Activated CD8-positive, alpha-beta T cell treated with anti-CD3 and anti-CD28 coated beads, Interleukin-2, amount 10 ng/mL, durations not matched to agents 7 days and 5 days (primary cell): ENCODE measurements around the gene TLR10. TPM values are rescaled to one million over a fixed set of nuclear protein-coding genes. Genes with fewer than 3 reads are reported as not detected.
"Not testable (repeated sequence)": the region's sequence is repeated elsewhere in the genome, so short reads cannot be mapped to it uniquely, and the experiment has no call there.

Experiments
- ATAC-seq: fragments of 150-1000 bp; cut with Tn5 transposase; one replicate; pipeline ENCODE4 v1.10.0; 2021; ENCODE audit warnings: moderate library complexity
- CTCF ChIA-PET: fragments of 350-600 bp; sonication (Branson Sonifier 250); formaldehyde crosslinking; loops from one replicate; lab custom pipeline; 2021; ENCODE audit warnings: antibody characterized with exemption; lab: Charles Lee
- POLR2A ChIA-PET: fragments of 350-600 bp; sonication (Branson Sonifier 250); formaldehyde crosslinking; loops from one replicate; lab custom pipeline; 2021; ENCODE audit warnings: antibody characterized with exemption; lab: Charles Lee
- DNase-seq: peaks from one replicate; pipeline ENCODE4 v3.0.0-alpha.2; 2020
- H3K27ac Mint-ChIP-seq: one replicate; pipeline ENCODE4 v1.8.0; 2021; ENCODE audit warnings: mild to moderate bottlenecking, mixed read lengths
- H3K27me3 Mint-ChIP-seq: one replicate; pipeline ENCODE4 v1.8.0; 2021; ENCODE audit warnings: low read depth, mixed read lengths
- H3K36me3 Mint-ChIP-seq: one replicate; pipeline ENCODE4 v1.8.0; 2021; ENCODE audit warnings: low read depth, mixed read lengths
- H3K4me1 Mint-ChIP-seq: one replicate; pipeline ENCODE4 v1.8.0; 2021; ENCODE audit warnings: low read depth, mixed read lengths
- H3K4me3 Mint-ChIP-seq: one replicate; pipeline ENCODE4 v1.8.0; 2021; ENCODE audit warnings: mild to moderate bottlenecking, mixed read lengths
- H3K9me3 Mint-ChIP-seq: one replicate; pipeline ENCODE4 v1.8.0; 2022; ENCODE audit warnings: mixed read lengths; ENCODE audit not compliant: insufficient read depth
- total RNA-seq, 2 experiments: library from RNA; stranded (reverse); gene quantifications; one replicate each; pipeline ENCODE4 v1.2.3, GENCODE V29; 2021

Gene TLR10
- total RNA-seq, 2 experiments from 2014 or later: 0.08 TPM; not detected in 1

DNA sequence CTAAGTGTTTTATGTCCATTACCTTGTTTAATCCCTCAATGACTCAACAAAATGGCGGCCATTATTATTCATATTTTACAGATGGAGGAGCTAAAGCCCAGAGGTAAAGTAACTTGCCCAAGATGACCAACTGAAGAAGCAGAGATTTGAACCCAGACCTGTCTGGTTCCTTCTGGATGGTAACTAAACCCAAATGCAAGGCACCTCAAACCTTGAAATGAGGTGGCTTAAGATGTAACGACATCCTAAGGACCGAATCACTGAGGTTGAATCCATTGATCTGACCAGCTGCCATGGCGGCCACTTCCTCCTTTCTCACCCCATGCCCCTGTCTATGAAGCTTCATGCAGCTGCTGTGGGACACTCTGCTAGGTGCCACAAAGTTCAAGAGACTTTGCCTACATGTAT lies 932 bp downstream of the TLR10 start:
- ATAC-seq (no peak), DNase-seq (no peak)
- Mint-ChIP-seq H3K4me1 (peaks cover 6% of the 10 kb centered on the region), H3K27ac (no peak overlapping the region), H3K9me3 (no peaks in the 10 kb centered on the region), H3K36me3 (no peaks in the 10 kb centered on the region), H3K4me3 (no peak overlapping the region), H3K27me3 (peaks cover 5% of the 10 kb centered on the region)
- CTCF ChIA-PET: interaction anchor here (0.7 to 5.7 kb wide), 23 partner anchors 9 to 713 kb away, joined by 3 to 99 read pairs (median 5); partner anchors contain the start of genes TLR1 and TLR6
- POLR2A ChIA-PET: interaction anchor here (1.1 kb wide), 1 partner anchor 23 kb away, joined by 6 read pairs; no protein-coding TSS in a partner anchor

DNA sequence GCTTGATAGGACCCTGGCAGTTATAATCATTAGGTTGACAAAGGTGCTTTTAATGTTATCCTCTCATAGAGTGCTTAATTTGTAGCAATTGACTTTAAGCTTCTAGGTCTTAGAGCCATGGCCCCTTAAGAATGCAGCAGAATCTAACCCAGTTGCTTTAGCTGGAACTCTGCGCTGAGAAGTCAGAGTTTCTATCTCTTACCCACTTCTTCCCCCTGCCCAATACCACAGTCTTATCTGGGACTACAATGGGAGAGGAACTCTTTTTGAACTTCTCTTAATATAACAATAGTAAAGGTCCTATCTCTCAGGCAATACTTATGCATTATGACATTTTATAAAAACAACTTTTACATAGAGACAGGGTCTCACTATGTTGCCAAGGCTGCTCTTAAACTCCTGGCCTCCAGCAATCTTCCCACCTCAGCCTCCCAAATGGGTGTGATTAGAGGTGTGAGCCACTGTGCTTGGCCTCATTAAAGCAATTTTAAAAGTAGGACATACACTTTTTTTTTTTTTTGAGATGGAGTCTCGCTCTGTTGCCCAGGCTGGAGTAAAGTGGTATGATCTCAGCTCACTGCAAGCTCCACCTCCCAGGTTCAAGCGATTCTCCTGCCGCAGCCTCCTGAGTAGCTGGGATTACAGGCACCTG lies 1.8 kb downstream of the TLR10 start:
- Mint-ChIP-seq H3K27me3 (peaks cover 5% of the 10 kb centered on the region), H3K4me3 (no peak overlapping the region), H3K36me3 (no peaks in the 10 kb centered on the region), H3K9me3 (no peaks in the 10 kb centered on the region), H3K4me1 (peaks cover 6% of the 10 kb centered on the region), H3K27ac (no peak overlapping the region)
- DNase-seq (no peak), ATAC-seq (no peak)
- ChIA-PET CTCF (interaction anchor here (1.2 to 5.7 kb wide), 11 partner anchors 8 to 651 kb away, joined by 3 to 99 read pairs (median 18); partner anchors contain the start of gene TLR1), POLR2A (no interaction called here)

DNA sequence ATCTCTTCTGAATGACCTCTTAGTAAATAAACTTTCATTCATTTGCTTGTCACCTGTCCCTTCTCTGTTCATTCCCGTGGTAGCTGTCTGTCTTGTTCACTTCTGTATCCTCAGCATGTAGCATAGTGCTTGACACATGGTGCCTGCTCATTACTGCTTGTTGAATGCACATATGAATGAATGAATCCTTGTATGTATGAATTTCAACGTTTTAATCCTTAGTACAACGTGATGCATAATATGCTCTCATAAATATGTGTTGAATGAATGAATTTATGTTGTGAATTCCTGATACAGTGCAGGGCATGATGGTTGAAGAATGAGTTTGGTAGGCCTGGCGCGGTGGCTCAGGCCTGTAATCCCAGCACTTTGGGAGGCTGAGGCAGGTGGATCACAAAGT lies 3.0 kb downstream of the TLR10 start:
- Mint-ChIP-seq H3K27me3 (peaks cover 10% of the 10 kb centered on the region), H3K36me3 (no peaks in the 10 kb centered on the region), H3K4me3 (no peak overlapping the region), H3K4me1 (peaks cover 6% of the 10 kb centered on the region), H3K9me3 (no peaks in the 10 kb centered on the region), H3K27ac (no peak overlapping the region)
- ATAC-seq (no peak), DNase-seq (no peak)
- CTCF ChIA-PET: interaction anchor here (4.0 to 5.0 kb wide), 3 partner anchors 20 to 600 kb away, joined by 34 to 99 read pairs (median 35); no protein-coding TSS in a partner anchor
- POLR2A ChIA-PET: no interaction called here

- H3K27ac Mint-ChIP-seq, H3K9me3 Mint-ChIP-seq, POLR2A ChIA-PET, H3K4me1 Mint-ChIP-seq, ATAC-seq, DNase-seq, CTCF ChIA-PET, H3K4me3 Mint-ChIP-seq, H3K36me3 Mint-ChIP-seq: not testable (repeated sequence)
- H3K27me3 Mint-ChIP-seq: peaks cover 16% of the 10 kb centered on the region
Observed at GRCh38 chr4:38777925-38778324, 4.9 kb downstream of the TLR10 start.

GRCh38 chr4:38775326-38775725 lies 7.5 kb downstream of the TLR10 start:
- DNase-seq (no peak), ATAC-seq (no peak)
- POLR2A ChIA-PET: interaction anchor here (1.2 kb wide), 1 partner anchor 14 kb away, joined by 3 read pairs; no protein-coding TSS in a partner anchor
- Mint-ChIP-seq H3K9me3 (no peaks in the 10 kb centered on the region), H3K4me1 (no peaks in the 10 kb centered on the region), H3K4me3 (no peak overlapping the region), H3K36me3 (no peaks in the 10 kb centered on the region), H3K27ac (no peak overlapping the region), H3K27me3 (peaks cover 23% of the 10 kb centered on the region)
- CTCF ChIA-PET: interaction anchor here (1.6 to 1.9 kb wide), 2 partner anchors 10 to 16 kb away, joined by 4 to 7 read pairs; no protein-coding TSS in a partner anchor

DNA sequence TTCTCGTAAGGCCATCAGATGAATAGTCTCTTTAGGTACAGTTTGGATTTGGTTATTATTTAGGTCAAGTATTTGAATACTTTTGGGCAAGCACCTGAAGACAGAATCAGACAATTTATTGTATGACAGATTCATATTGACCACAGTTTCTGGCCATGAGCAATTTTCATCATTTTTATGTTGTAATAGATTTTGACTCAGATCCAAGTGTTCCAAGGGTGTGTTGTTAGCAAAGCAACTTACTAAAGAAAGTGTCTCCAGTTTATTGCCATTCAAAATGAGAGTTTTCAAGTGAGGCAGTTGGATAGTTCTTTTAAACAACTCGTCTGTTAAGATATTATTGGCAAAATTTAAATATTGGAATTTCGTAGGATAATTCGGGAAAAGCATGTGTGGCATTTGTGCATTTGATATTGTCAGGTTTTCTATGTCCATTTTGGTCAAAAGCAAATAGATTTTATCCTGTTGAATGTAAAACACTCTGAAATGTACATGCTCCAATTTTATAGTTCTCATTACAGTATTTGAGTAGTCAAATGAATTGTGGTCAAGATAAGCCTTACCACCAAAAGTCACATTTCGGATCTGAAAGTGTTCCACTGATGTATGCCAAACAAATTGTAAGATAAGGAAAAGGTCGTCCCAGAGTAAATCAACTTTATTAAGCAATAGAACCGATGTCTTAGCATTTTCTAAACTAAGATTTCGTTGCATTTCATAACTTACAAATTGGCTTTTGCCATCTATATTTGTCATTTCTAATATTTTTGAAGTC lies 8.4 kb downstream of the TLR10 start:
- Mint-ChIP-seq H3K27me3 (peaks cover 20% of the 10 kb centered on the region), H3K36me3 (no peaks in the 10 kb centered on the region), H3K4me3 (no peak overlapping the region), H3K27ac (no peak overlapping the region), H3K9me3 (no peaks in the 10 kb centered on the region), H3K4me1 (no peaks in the 10 kb centered on the region)
- ChIA-PET POLR2A (no interaction called here), CTCF (interaction anchor here (1.4 kb wide), 1 partner anchor 29 kb away, joined by 7 read pairs; the partner anchor contains the start of gene TLR1)
- no peak for ATAC-seq
- no peak for DNase-seq

DNA sequence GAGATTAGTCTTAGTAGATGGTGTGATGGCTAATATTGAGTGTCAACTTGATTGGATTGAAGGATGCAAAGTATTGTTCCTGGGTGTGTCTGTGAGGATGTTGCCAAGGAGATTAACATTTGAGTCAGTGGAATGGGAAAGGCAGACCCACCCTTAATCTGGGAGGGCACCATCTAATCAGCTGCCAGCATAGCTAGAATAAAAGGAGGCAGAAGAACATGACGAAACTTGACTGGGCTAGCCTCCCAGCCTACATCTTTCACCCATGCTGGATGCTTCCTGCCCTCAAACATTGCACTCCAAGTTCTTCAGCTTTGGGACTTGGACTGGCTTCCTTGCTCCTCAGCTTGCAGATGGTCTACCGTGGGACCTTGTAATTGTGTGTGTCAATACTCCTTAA lies 12.5 kb downstream of the TLR10 start:
- H3K27ac Mint-ChIP-seq, DNase-seq, H3K4me3 Mint-ChIP-seq, H3K9me3 Mint-ChIP-seq, H3K4me1 Mint-ChIP-seq, ATAC-seq, H3K36me3 Mint-ChIP-seq, POLR2A ChIA-PET: not testable (repeated sequence)
- H3K27me3 Mint-ChIP-seq: peaks cover 19% of the 10 kb centered on the region
- CTCF ChIA-PET: interaction anchor here (1.0 to 2.5 kb wide), 5 partner anchors 9 to 90 kb away, joined by 3 to 9 read pairs (median 7); partner anchors contain the start of gene TLR10

GRCh38 chr4:38769857-38770256 lies 12.9 kb downstream of the TLR10 start:
- peaks cover 17% of the 10 kb centered on the region for H3K27me3 Mint-ChIP-seq
- no peak overlapping the region for H3K27ac Mint-ChIP-seq
- ATAC-seq (no peak), DNase-seq (no peak)
- no peaks in the 10 kb centered on the region for H3K9me3 Mint-ChIP-seq
- ChIA-PET CTCF (interaction anchor here (1.0 to 1.6 kb wide), 2 partner anchors 13 to 91 kb away, joined by 3 to 7 read pairs; partner anchors contain the start of gene TLR10), POLR2A (no interaction called here)
- no peak overlapping the region for H3K4me3 Mint-ChIP-seq
- no peaks in the 10 kb centered on the region for H3K36me3 Mint-ChIP-seq
- no peaks in the 10 kb centered on the region for H3K4me1 Mint-ChIP-seq

GRCh38 chr4:38769441-38769840 lies 13.3 kb downstream of the TLR10 start:
- Mint-ChIP-seq H3K36me3 (no peaks in the 10 kb centered on the region), H3K4me3 (no peak overlapping the region), H3K27ac (no peak overlapping the region), H3K4me1 (no peaks in the 10 kb centered on the region), H3K9me3 (no peaks in the 10 kb centered on the region), H3K27me3 (peaks cover 15% of the 10 kb centered on the region)
- no peak for ATAC-seq
- ChIA-PET CTCF (interaction anchor here (1.6 kb wide), 1 partner anchor 13 kb away, joined by 7 read pairs; the partner anchor contains the start of gene TLR10), POLR2A (no interaction called here)
- DNase-seq: no peak

GRCh38 chr4:38768968-38769394 lies 13.8 kb downstream of the TLR10 start:
- ATAC-seq: no peak
- no peak overlapping the region for H3K27ac Mint-ChIP-seq

GRCh38 chr4:38766940-38767339 lies 15.8 kb downstream of the TLR10 start:
- ATAC-seq, H3K4me1 Mint-ChIP-seq, H3K36me3 Mint-ChIP-seq, DNase-seq, POLR2A ChIA-PET, H3K27ac Mint-ChIP-seq, H3K4me3 Mint-ChIP-seq, H3K9me3 Mint-ChIP-seq: not testable (repeated sequence)
- peaks cover 11% of the 10 kb centered on the region for H3K27me3 Mint-ChIP-seq
- CTCF ChIA-PET: interaction anchor here (0.7 to 2.9 kb wide), 2 partner anchors 15 to 94 kb away, joined by 3 to 18 read pairs; partner anchors contain the start of gene TLR10

More at GRCh38 chr4:38768968-38769394, 13.8 kb downstream of the TLR10 start:
- Mint-ChIP-seq H3K9me3 (no peaks in the 10 kb centered on the region), H3K27me3 (peaks cover 14% of the 10 kb centered on the region), H3K4me3 (no peak overlapping the region), H3K4me1 (no peaks in the 10 kb centered on the region), H3K36me3 (no peaks in the 10 kb centered on the region)
- CTCF ChIA-PET: interaction anchor here (0.9 to 1.6 kb wide), 2 partner anchors 9 to 13 kb away, joined by 3 to 7 read pairs; partner anchors contain the start of gene TLR10
- POLR2A ChIA-PET: no interaction called here
- DNase-seq: no peak
